ENCODE measurements around the gene ACSS3.
"Not testable (repeated sequence)": the region's sequence is repeated elsewhere in the genome, so short reads cannot be mapped to it uniquely, and the experiment has no call there.

ACSS3 gene

GRCh38 chr12:81167694-81168093 is 89.8 kb downstream of the ACSS3 start:
- DNase-seq = no peak

GRCh38 chr12:81168445-81168844 is 90.6 kb downstream of the ACSS3 start:
- no peak for DNase-seq

- DNase-seq = no peak
Observed at GRCh38 chr12:81170072-81170471, 92.2 kb downstream of the ACSS3 start.

GRCh38 chr12:81172851-81173250 is 95.0 kb downstream of the ACSS3 start:
- no peak for DNase-seq

- no peak for DNase-seq
Observed at GRCh38 chr12:81174664-81175063, 96.8 kb downstream of the ACSS3 start.

GRCh38 chr12:81176796-81177195 is 98.9 kb downstream of the ACSS3 start:
- no peak for DNase-seq

- no peak for DNase-seq
Observed at GRCh38 chr12:81181691-81182090, 103.8 kb downstream of the ACSS3 start.

GRCh38 chr12:81187686-81188085 is 109.8 kb downstream of the ACSS3 start:
- DNase-seq = no peak

GRCh38 chr12:81196595-81196994 is 118.7 kb downstream of the ACSS3 start:
- no peak for DNase-seq

GRCh38 chr12:81200561-81200960 is 122.7 kb downstream of the ACSS3 start:
- not testable (repeated sequence) for DNase-seq

GRCh38 chr12:81203671-81204204 is 125.9 kb downstream of the ACSS3 start:
- no peak for DNase-seq

- DNase-seq = no peak
Observed at GRCh38 chr12:81205416-81205815, 127.5 kb downstream of the ACSS3 start.

GRCh38 chr12:81206429-81206828 is 128.6 kb downstream of the ACSS3 start:
- no peak for DNase-seq

GRCh38 chr12:81207173-81207572 is 129.3 kb downstream of the ACSS3 start:
- no peak for DNase-seq

- DNase-seq = no peak
Observed at GRCh38 chr12:81207664-81208063, 129.8 kb downstream of the ACSS3 start.

- DNase-seq = no peak
Observed at GRCh38 chr12:81208187-81208911, 130.5 kb downstream of the ACSS3 start.

- no peak for DNase-seq
Observed at GRCh38 chr12:81209012-81209411, 131.1 kb downstream of the ACSS3 start.

GRCh38 chr12:81209772-81210225 is 131.9 kb downstream of the ACSS3 start:
- not testable (repeated sequence) for DNase-seq

GRCh38 chr12:81211306-81211705 is 133.4 kb downstream of the ACSS3 start:
- no peak for DNase-seq

- no peak for DNase-seq
Observed at GRCh38 chr12:81212996-81213696, 135.3 kb downstream of the ACSS3 start.

- DNase-seq = no peak
Observed at GRCh38 chr12:81216739-81217138, 138.9 kb downstream of the ACSS3 start.

- no peak for DNase-seq
Observed at GRCh38 chr12:81221681-81222080, 143.8 kb downstream of the ACSS3 start.

- DNase-seq = no peak
Observed at GRCh38 chr12:81222846-81223592, 145.1 kb downstream of the ACSS3 start.
